Right atrium auricular region (tissue), 2 donors: ENCODE results near the gene HTR3C. TPM values are rescaled to one million over a fixed set of nuclear protein-coding genes. Genes with fewer than 3 reads are reported as not detected.
"Not testable (repeated sequence)": the region's sequence is repeated elsewhere in the genome, so short reads cannot be mapped to it uniquely, and the experiment has no call there.

Source experiments
- DNase-seq: peaks from one replicate; pipeline ENCODE4 v3.0.0-alpha.2; 2019; ENCODE audit warnings: low spot score
- H3K27ac ChIP-seq, 2 donors: fragments of 200-600 bp; sonication (generic); 1 replicate in 1 of 2; 2 replicates in 1 of 2; pipeline ENCODE4 v1.5.1; 2016 to 2019
- H3K27me3 ChIP-seq, 2 donors: fragments of 200-600 bp; sonication (generic); one replicate each; pipeline versions ENCODE4 v1.5.1 to v1.6.0; 2017 to 2019
- H3K36me3 ChIP-seq: fragments of 200-600 bp; sonication (generic); one replicate; pipeline ENCODE4 v1.5.1; 2016
- H3K4me1 ChIP-seq, 2 donors: fragments of 200-600 bp; sonication (generic); one replicate each; pipeline versions ENCODE4 v1.5.1 to v1.6.0; 2017 to 2019
- H3K4me3 ChIP-seq, 2 donors: fragments of 200-600 bp; sonication (generic); 1 replicate in 1 of 2; 2 replicates in 1 of 2; pipeline ENCODE4 v1.5.1; 2017 to 2019; ENCODE audit warnings: mild to moderate bottlenecking in 1 of 2, moderate library complexity in 1 of 2
- H3K9me3 ChIP-seq, 2 donors: fragments of 200-600 bp; sonication (generic); one replicate each; pipeline ENCODE4 v1.5.1; 2019
- CTCF ChIP-seq, 2 donors: fragments of 200-600 bp; sonication (generic); IDR thresholded peaks; one replicate each; pipeline ENCODE4 v1.5.1; 2019; ENCODE audit warnings: antibody characterized with exemption in 2 of 2
- total RNA-seq, 2 donors: library from RNA; depleted of rRNA; stranded (reverse); fragments of >200 nt; gene quantifications; one replicate each; pipeline ENCODE4 v1.1.0, GENCODE V29; 2016

HTR3C gene
- total RNA-seq, 2 donors from 2014 or later = not detected

GRCh38 chr3:184029443-184029842 lies 23.4 kb upstream of the HTR3C start:
- no peaks in the 10 kb centered on the region for H3K36me3 ChIP-seq
- no peak overlapping the region for H3K27ac ChIP-seq
- no peaks in the 10 kb centered on the region for H3K27me3 ChIP-seq
- no peak overlapping the region for H3K4me3 ChIP-seq
- no peak for TF ChIP-seq CTCF (IDR thresholded peaks at IDR 0.05)
- H3K9me3 ChIP-seq = no peaks in the 10 kb centered on the region
- no peaks in the 10 kb centered on the region for H3K4me1 ChIP-seq
- no peak for DNase-seq

GRCh38 chr3:184030536-184030935 lies 22.3 kb upstream of the HTR3C start:
- Histone ChIP-seq H3K36me3 (no peaks in the 10 kb centered on the region), H3K27me3 (no peaks in the 10 kb centered on the region), H3K27ac (no peak overlapping the region), H3K9me3 (no peaks in the 10 kb centered on the region), H3K4me1 (no peaks in the 10 kb centered on the region), H3K4me3 (no peak overlapping the region)
- no peak for TF ChIP-seq CTCF (IDR thresholded peaks at IDR 0.05)
- DNase-seq = no peak

GRCh38 chr3:184031187-184031792 lies 21.6 kb upstream of the HTR3C start, which contains the start of gene HTR3D:
Gene HTR3D, plus strand, starts transcription at chr3:184031742. Its CDS starts 0 bp downstream, at chr3:184031742.
- DNase-seq = no peak
- Histone ChIP-seq H3K9me3 (no peaks in the 10 kb centered on the region), H3K4me1 (no peaks in the 10 kb centered on the region), H3K4me3 (no peak within 1 kb of the TSS), H3K36me3 (no peaks in the 10 kb centered on the region), H3K27ac (no peak within 1 kb of the TSS), H3K27me3 (no peaks in the 10 kb centered on the region)
- TF ChIP-seq CTCF (IDR thresholded peaks at IDR 0.05) = no peak

- no peaks in the 10 kb centered on the region for H3K27me3 ChIP-seq
- H3K36me3 ChIP-seq = no peaks in the 10 kb centered on the region
- no peak for TF ChIP-seq CTCF (IDR thresholded peaks at IDR 0.05)
- H3K4me3 ChIP-seq = no peak overlapping the region
- no peaks in the 10 kb centered on the region for H3K9me3 ChIP-seq
- DNase-seq = no peak
- no peaks in the 10 kb centered on the region for H3K4me1 ChIP-seq
- no peak overlapping the region for H3K27ac ChIP-seq
Observed at GRCh38 chr3:184037816-184038215, 15.0 kb upstream of the HTR3C start.

GRCh38 chr3:184038307-184038706 lies 14.5 kb upstream of the HTR3C start:
- DNase-seq, H3K4me3 ChIP-seq, H3K9me3 ChIP-seq, H3K36me3 ChIP-seq, H3K4me1 ChIP-seq, H3K27ac ChIP-seq, H3K27me3 ChIP-seq: not testable (repeated sequence)

GRCh38 chr3:184039414-184039813 lies 13.4 kb upstream of the HTR3C start:
- H3K9me3 ChIP-seq = no peaks in the 10 kb centered on the region
- no peaks in the 10 kb centered on the region for H3K4me1 ChIP-seq
- H3K27me3 ChIP-seq = no peaks in the 10 kb centered on the region
- no peak overlapping the region for H3K4me3 ChIP-seq
- no peak overlapping the region for H3K27ac ChIP-seq
- H3K36me3 ChIP-seq = no peaks in the 10 kb centered on the region
- no peak for TF ChIP-seq CTCF (IDR thresholded peaks at IDR 0.05)
- DNase-seq = no peak
